Spleen (tissue), 11 donors: Measurements from ENCODE around the gene CHIC2. TPM values are rescaled to one million over a fixed set of nuclear protein-coding genes. Genes with fewer than 3 reads are reported as not detected.

ENCODE experiments used
- DNase-seq: peaks from one replicate; pipeline ENCODE4 v3.0.0-alpha.2; 2020
- H3K27ac ChIP-seq, 8 donors: fragments of 200-600 bp; sonication (generic) in 7 of 8; 1 replicate in 4 of 8; 2 replicates in 4 of 8; pipeline versions ENCODE4 v1.5.0 to v1.8.0; 2016 to 2021; ENCODE audit warnings: inconsistent platforms in 4 of 8, mild to moderate bottlenecking in 4 of 8, moderate library complexity in 1 of 8
- H3K27me3 ChIP-seq, 7 donors: fragments of 200-600 bp; sonication (generic) in 6 of 7; replicated peaks in 1 of 7; 1 replicate in 4 of 7; 2 replicates in 3 of 7; pipeline versions ENCODE4 v1.5.0 to v1.8.0; 2016 to 2021; ENCODE audit warnings: inconsistent platforms in 3 of 7, mild to moderate bottlenecking in 1 of 7
- H3K36me3 ChIP-seq, 6 donors: fragments of 200-600 bp; sonication (generic) in 5 of 6; 1 replicate in 4 of 6; 2 replicates in 2 of 6; pipeline versions ENCODE4 v1.5.0 to v1.8.0; 2016 to 2021; ENCODE audit warnings: inconsistent platforms in 2 of 6
- H3K4me1 ChIP-seq, 6 donors: fragments of 200-600 bp; sonication (generic) in 5 of 6; 1 replicate in 3 of 6; 2 replicates in 3 of 6; pipeline versions ENCODE4 v1.5.0 to v1.8.0; 2016 to 2021; ENCODE audit warnings: inconsistent platforms in 3 of 6
- H3K4me3 ChIP-seq, 8 donors: fragments of 200-600 bp; sonication (generic) in 7 of 8; 1 replicate in 4 of 8; 2 replicates in 4 of 8; pipeline versions ENCODE4 v1.5.0 to v1.8.0; 2016 to 2021; ENCODE audit warnings: inconsistent platforms in 4 of 8, mild to moderate bottlenecking in 4 of 8, moderate library complexity in 2 of 8
- H3K9me3 ChIP-seq, 8 donors: fragments of 200-600 bp; sonication (generic) in 7 of 8; 1 replicate in 4 of 8; 2 replicates in 4 of 8; pipeline versions ENCODE4 v1.5.0 to v1.8.0; 2016 to 2021; ENCODE audit warnings: inconsistent platforms in 4 of 8
- POLR2A ChIP-seq, 3 donors: fragments of 450-650 bp; IDR thresholded peaks; one replicate each; pipeline ENCODE4 v1.5.1; 2017; ENCODE audit warnings: antibody characterized with exemption in 3 of 3, mild to moderate bottlenecking in 1 of 3
- POLR2AphosphoS5 ChIP-seq, 3 donors: sonication (generic); formaldehyde crosslinking; IDR thresholded peaks; one replicate each; pipeline ENCODE4 v1.5.1; 2017; ENCODE audit warnings: antibody characterized with exemption in 3 of 3
- WGBS, 5 donors: extraction: QIAGEN DNeasy Blood & Tissue Kit in 3 of 5; methylation state at CpG; one replicate each; pipeline versions ENCODE4 v1.1.5 to v1.1.7; 2013 to 2018; 5-methylcytosine and 5-hydroxymethylcytosine counted together
- intact Hi-C: fragments of 100-400 bp; cut with DNase I; formaldehyde crosslinking; loops from one replicate; pipeline ENCODE4 v1.15.0; 2023; ENCODE audit warnings: low total_unique reads
- polyA plus RNA-seq, 3 donors: library from polyadenylated mRNA; stranded (reverse); fragments of 200-250 nt; gene quantifications; one replicate each; pipeline ENCODE4 v1.2.1, GENCODE V29; 2013
- total RNA-seq, 7 donors: library from RNA; depleted of rRNA in 3 of 7; stranded (reverse); fragments of >200 nt in 3 of 7; fragmentation: NEBNext Ultra II Directional in 4 of 7; extraction: Animal tissue kit (Norgen Biotek cat#: 25700) in 4 of 7; gene quantifications; one replicate each; pipeline versions ENCODE4 v1.1.0 to v1.2.1, GENCODE V29; 2016 to 2021
- TF ChIP-seq, protein P1 (sequence below), 11 experiments: fragments of 200-600 bp in 7 of 11; fragments of 450-650 bp in 4 of 11; sonication (generic) in 4 of 11; IDR thresholded peaks in 8 of 11; conservative IDR thresholded peaks in 3 of 11; 1 replicate in 7 of 11; 2 replicates in 4 of 11; pipeline versions ENCODE4 v1.4.0 to v1.8.0; 2016 to 2021; ENCODE audit warnings: antibody characterized with exemption in 11 of 11, inconsistent platforms in 4 of 11, mild to moderate bottlenecking in 1 of 11
- donor health status: healthy with polysubstance abuse.
- donor health status: DM: no; HTN: no; CAD: no; lungs with moderate emphysema.
- donor health status: DM: no; HTN: no; CAD: no.
- donor health status: Bipolar disorder and iron deficiency.
- donor health status: healthy.
- donor health status: DM: no; HTN: no; CAD: no.
- donor health status: DM: yes; HTN: yes; CAD: no.

The CHIC2 gene
- total and polyA plus RNA-seq, 10 donors: 7.6 to 68.2 (median 39.7) TPM

DNA sequence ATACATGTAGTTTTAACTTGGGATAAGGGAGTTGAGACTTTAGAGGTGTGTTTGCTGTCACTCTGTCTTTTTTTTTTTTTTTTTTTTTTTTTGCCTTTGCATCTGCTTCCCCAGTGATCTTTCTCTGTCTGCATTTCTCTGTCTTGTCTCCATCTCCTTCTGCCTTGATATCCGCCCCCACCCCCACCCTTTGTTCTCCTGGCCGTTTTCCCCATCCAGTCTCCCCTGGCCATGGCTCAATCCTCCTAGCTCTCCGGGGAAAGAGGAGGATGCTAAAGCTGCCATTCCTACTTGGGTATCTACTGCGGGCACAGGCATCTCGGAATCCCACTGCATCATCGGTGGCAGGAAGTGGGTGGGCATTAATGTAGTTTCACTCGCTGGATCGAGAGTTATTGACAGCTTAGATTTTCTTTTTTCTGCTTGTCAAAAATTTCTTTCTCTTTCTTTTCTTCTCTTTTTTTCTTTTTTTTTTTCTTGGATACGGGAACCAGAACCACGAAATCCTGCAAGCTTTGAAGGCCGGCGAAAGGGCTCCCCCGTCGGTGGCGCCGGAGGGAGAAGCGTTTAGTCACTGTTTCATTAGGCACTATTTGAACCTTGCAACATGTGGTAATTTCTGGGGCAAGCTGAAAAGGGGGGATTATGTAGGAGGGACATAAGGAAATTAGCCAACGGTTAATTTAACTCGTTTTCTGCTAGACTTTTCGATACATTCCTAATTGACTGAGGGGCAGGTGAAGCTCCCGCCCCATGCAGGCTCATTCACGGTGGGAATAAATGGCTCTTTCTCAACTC lies 43.7 kb upstream of the CHIC2 start:
- no peak overlapping the region for H3K27ac ChIP-seq
- peaks cover 0 to 100% (median 77%) of the 10 kb centered on the region in 7 donors for H3K27me3 ChIP-seq
- no peaks in the 10 kb centered on the region for H3K9me3 ChIP-seq
- intact Hi-C loops: no loop called here
- WGBS, 5 donors: 8 to 14% (median 12%) methylated on average over 22 of the region's 22 CpGs
- H3K4me3 ChIP-seq: no peak overlapping the region
- no peaks in the 10 kb centered on the region for H3K36me3 ChIP-seq
- no peak for DNase-seq
- peaks cover 4 to 42% (median 28%) of the 10 kb centered on the region in 6 donors for H3K4me1 ChIP-seq
- TF ChIP-seq POLR2AphosphoS5 (IDR thresholded peaks at IDR 0.05) (no peak), POLR2A (IDR thresholded peaks at IDR 0.05) (no peak)
- TF ChIP-seq, protein P1, sequence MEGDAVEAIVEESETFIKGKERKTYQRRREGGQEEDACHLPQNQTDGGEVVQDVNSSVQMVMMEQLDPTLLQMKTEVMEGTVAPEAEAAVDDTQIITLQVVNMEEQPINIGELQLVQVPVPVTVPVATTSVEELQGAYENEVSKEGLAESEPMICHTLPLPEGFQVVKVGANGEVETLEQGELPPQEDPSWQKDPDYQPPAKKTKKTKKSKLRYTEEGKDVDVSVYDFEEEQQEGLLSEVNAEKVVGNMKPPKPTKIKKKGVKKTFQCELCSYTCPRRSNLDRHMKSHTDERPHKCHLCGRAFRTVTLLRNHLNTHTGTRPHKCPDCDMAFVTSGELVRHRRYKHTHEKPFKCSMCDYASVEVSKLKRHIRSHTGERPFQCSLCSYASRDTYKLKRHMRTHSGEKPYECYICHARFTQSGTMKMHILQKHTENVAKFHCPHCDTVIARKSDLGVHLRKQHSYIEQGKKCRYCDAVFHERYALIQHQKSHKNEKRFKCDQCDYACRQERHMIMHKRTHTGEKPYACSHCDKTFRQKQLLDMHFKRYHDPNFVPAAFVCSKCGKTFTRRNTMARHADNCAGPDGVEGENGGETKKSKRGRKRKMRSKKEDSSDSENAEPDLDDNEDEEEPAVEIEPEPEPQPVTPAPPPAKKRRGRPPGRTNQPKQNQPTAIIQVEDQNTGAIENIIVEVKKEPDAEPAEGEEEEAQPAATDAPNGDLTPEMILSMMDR (IDR thresholded peaks at IDR 0.05 in 8 of 11, conservative IDR thresholded peaks at IDR 0.05 in 3 of 11): no peak

DNA sequence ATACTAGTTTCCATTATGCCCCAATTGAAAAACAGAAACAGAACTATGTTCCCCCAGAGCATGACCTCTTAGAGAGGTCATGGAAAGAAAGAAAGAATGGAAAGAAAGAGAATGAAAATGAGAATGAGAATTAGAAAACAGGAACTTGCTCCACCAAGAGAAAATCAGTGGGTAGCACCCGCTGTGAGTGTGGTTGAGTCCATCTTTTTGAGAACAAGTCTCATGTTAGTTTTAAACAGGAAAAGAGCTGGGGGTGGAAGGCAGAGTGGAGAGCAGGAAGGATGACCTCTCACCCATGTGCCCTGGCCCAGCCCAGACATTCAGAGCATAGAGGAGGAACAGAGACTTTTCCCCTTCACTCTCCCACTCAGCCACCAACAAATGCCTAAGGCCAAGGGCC lies 40.5 kb upstream of the CHIC2 start:
- no peaks in the 10 kb centered on the region for H3K36me3 ChIP-seq
- peaks cover 0 to 100% (median 83%) of the 10 kb centered on the region in 7 donors for H3K27me3 ChIP-seq
- H3K9me3 ChIP-seq: no peaks in the 10 kb centered on the region
- TF ChIP-seq POLR2AphosphoS5 (IDR thresholded peaks at IDR 0.05) (no peak), POLR2A (IDR thresholded peaks at IDR 0.05) (no peak)
- TF ChIP-seq, protein P1 (IDR thresholded peaks at IDR 0.05 in 8 of 11, conservative IDR thresholded peaks at IDR 0.05 in 3 of 11): no peak
- H3K4me3 ChIP-seq: no peak overlapping the region
- intact Hi-C loops: no loop called here
- no peak for DNase-seq
- no peak overlapping the region for H3K27ac ChIP-seq
- 31 to 51% (median 42%) methylated on average over 1 of the region's 1 CpG for WGBS, 5 donors
- H3K4me1 ChIP-seq: peaks cover 14 to 71% (median 47%) of the 10 kb centered on the region in 6 donors

DNA sequence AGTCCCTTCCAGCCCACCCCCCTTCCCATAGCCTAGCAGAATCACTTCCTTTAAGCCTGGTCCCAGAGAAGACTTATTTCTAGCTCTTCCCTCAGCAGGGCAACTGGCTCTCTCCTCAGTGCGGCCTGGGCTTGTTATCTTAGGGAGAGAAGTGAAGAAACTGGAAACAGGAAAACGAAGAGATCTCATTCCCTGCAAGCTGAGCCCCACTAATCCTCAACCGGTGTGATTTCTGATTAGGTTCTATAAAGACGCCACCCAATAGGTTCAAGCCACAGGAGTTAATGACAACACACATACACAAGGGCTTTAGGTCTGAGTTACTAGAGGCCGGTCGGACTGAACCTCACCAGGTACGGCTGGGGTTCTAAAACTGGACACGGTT lies 38.8 kb upstream of the CHIC2 start:
- no peak overlapping the region for H3K4me3 ChIP-seq
- DNase-seq: no peak
- TF ChIP-seq, protein P1 (IDR thresholded peaks at IDR 0.05 in 8 of 11, conservative IDR thresholded peaks at IDR 0.05 in 3 of 11): no peak
- TF ChIP-seq POLR2A (IDR thresholded peaks at IDR 0.05) (no peak), POLR2AphosphoS5 (IDR thresholded peaks at IDR 0.05) (no peak)
- no peak overlapping the region for H3K27ac ChIP-seq
- 4 to 12% (median 8%) methylated on average over 4 to 8 of the region's 8 CpGs for WGBS, 5 donors
- intact Hi-C loops: no loop called here
- peaks cover 0 to 100% (median 83%) of the 10 kb centered on the region in 7 donors for H3K27me3 ChIP-seq
- H3K4me1 ChIP-seq: peaks cover 17 to 66% (median 44%) of the 10 kb centered on the region in 6 donors
- no peaks in the 10 kb centered on the region for H3K9me3 ChIP-seq
- H3K36me3 ChIP-seq: no peaks in the 10 kb centered on the region

DNA sequence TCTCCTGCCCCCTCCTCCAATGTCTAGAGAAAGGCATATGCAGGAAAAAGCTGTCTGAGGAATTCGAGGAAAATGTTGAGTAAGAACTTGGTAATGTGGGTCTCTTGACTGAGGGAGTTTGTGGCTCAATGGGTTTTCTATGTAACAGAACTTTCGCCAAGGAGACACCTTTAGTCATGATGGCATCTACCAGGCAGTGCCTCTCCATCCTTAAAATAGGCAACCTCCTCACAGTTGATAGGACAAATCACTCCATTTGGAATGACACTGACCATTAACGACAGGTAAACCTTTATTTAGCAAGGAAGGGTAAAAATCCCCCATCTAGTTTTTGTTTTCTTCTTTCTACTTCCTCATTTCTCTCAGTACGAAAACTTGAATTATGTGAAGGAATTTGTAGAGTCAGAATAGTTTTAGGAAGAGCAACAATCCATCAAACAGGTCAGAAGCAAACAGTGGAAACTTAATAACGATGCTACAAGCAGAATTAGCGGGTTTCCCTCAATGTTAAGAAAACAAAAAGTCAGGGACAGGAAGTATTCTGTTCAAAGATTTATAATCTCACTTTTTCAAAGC lies 38.2 kb upstream of the CHIC2 start:
- peaks cover 17 to 63% (median 41%) of the 10 kb centered on the region in 6 donors for H3K4me1 ChIP-seq
- H3K27me3 ChIP-seq: peaks cover 0 to 100% (median 83%) of the 10 kb centered on the region in 7 donors
- no peak for DNase-seq
- no peaks in the 10 kb centered on the region for H3K36me3 ChIP-seq
- TF ChIP-seq POLR2AphosphoS5 (IDR thresholded peaks at IDR 0.05) (no peak), POLR2A (IDR thresholded peaks at IDR 0.05) (no peak)
- TF ChIP-seq, protein P1 (IDR thresholded peaks at IDR 0.05 in 8 of 11, conservative IDR thresholded peaks at IDR 0.05 in 3 of 11): no peak
- intact Hi-C loops: no loop called here
- WGBS, 5 donors: 16 to 22% (median 20%) methylated on average over 6 of the region's 6 CpGs
- H3K9me3 ChIP-seq: no peaks in the 10 kb centered on the region
- H3K27ac ChIP-seq: no peak overlapping the region
- no peak overlapping the region for H3K4me3 ChIP-seq
